T-helper 2 cell treated with Interferon-gamma antibody and Interleukin-4, amounts not matched to agents 5 μg/mL and 100 μg/mL, for 36 hours (primary cell): Measurements from ENCODE around the gene GTF2H3.

Experiments
- DNase-seq: peaks from one replicate; pipeline ENCODE4 v3.0.0; 2021; ENCODE audit warnings: low spot score
- H3K27ac Mint-ChIP-seq: one replicate; pipeline ENCODE4 v1.8.0; 2021; ENCODE audit warnings: mild to moderate bottlenecking, mixed read lengths
- H3K27me3 Mint-ChIP-seq: one replicate; pipeline ENCODE4 v1.8.0; 2021; ENCODE audit warnings: low read depth, mixed read lengths
- H3K36me3 Mint-ChIP-seq: one replicate; pipeline ENCODE4 v1.8.0; 2021; ENCODE audit warnings: low read depth, mixed read lengths
- H3K4me1 Mint-ChIP-seq: one replicate; pipeline ENCODE4 v1.8.0; 2021; ENCODE audit warnings: low read depth, mixed read lengths
- H3K4me3 Mint-ChIP-seq: one replicate; pipeline ENCODE4 v1.8.0; 2022; ENCODE audit warnings: mild to moderate bottlenecking, moderate library complexity, mixed read lengths
- H3K9me3 Mint-ChIP-seq: one replicate; pipeline ENCODE4 v1.8.0; 2021; ENCODE audit warnings: mixed read lengths

The GTF2H3 gene

GRCh38 chr12:123705935-123706334, 72.3 kb downstream of the GTF2H3 start:
- Mint-ChIP-seq H3K4me3 (no peak overlapping the region), H3K4me1 (peaks cover 2% of the 10 kb centered on the region), H3K27ac (no peak overlapping the region), H3K36me3 (no peaks in the 10 kb centered on the region), H3K27me3 (no peaks in the 10 kb centered on the region), H3K9me3 (no peaks in the 10 kb centered on the region)
- no peak for DNase-seq

- no peaks in the 10 kb centered on the region for H3K27me3 Mint-ChIP-seq
- H3K27ac Mint-ChIP-seq: no peak overlapping the region
- no peaks in the 10 kb centered on the region for H3K9me3 Mint-ChIP-seq
- H3K4me3 Mint-ChIP-seq: no peak overlapping the region
- H3K4me1 Mint-ChIP-seq: peaks cover 5% of the 10 kb centered on the region
- no peaks in the 10 kb centered on the region for H3K36me3 Mint-ChIP-seq
- DNase-seq: no peak
These were observed 73.8 kb downstream of the GTF2H3 start for GRCh38 chr12:123707466-123707865.
